Neural progenitor cell (in vitro differentiated cells): ENCODE results near the gene POU6F1. TPM values are rescaled to one million over a fixed set of nuclear protein-coding genes. Genes with fewer than 3 reads are reported as not detected.

Source experiments
- DNase-seq: peaks from one replicate; pipeline ENCODE4 v3.0.0-alpha.2; 2016; ENCODE audit warnings: low spot score
- H2AFZ ChIP-seq: fragments of 200-600 bp; sonication (generic); replicated peaks from 2 replicates; pipeline ENCODE4 v1.6.1; 2016; ENCODE audit warnings: antibody characterized with exemption
- H3F3A ChIP-seq: fragments of 200-600 bp; sonication (generic); 2 replicates; pipeline ENCODE4 v1.6.1; 2016; ENCODE audit warnings: antibody characterized with exemption, low read depth
- H3K27ac ChIP-seq: fragments of 200-600 bp; sonication (generic); 2 replicates; pipeline ENCODE4 v1.5.1; 2016; ENCODE audit warnings: mild to moderate bottlenecking
- H3K27me3 ChIP-seq: fragments of 200-600 bp; sonication (generic); 2 replicates; pipeline ENCODE4 v1.6.1; 2016; ENCODE audit warnings: mild to moderate bottlenecking, moderate library complexity
- H3K36me3 ChIP-seq: fragments of 200-600 bp; sonication (generic); 2 replicates; pipeline ENCODE4 v1.5.1; 2016
- H3K4me1 ChIP-seq: fragments of 200-600 bp; sonication (generic); 2 replicates; pipeline ENCODE4 v1.6.1; 2016; ENCODE audit warnings: mixed run types
- H3K4me2 ChIP-seq: fragments of 200-600 bp; sonication (generic); 2 replicates; pipeline ENCODE4 v1.6.1; 2016
- H3K4me3 ChIP-seq: fragments of 200-600 bp; sonication (generic); 2 replicates; pipeline ENCODE4 v1.5.1; 2016
- H3K79me2 ChIP-seq: fragments of 200-600 bp; sonication (generic); 2 replicates; pipeline ENCODE4 v1.6.1; 2016; ENCODE audit warnings: low read depth
- H3K9ac ChIP-seq: fragments of 200-600 bp; sonication (generic); 2 replicates; pipeline ENCODE4 v1.6.1; 2016
- H3K9me3 ChIP-seq: fragments of 200-600 bp; sonication (generic); 2 replicates; pipeline ENCODE4 v1.5.1; 2016; ENCODE audit warnings: low read depth
- H4K20me1 ChIP-seq: fragments of 200-600 bp; sonication (generic); 2 replicates; pipeline ENCODE4 v1.6.1; 2016; ENCODE audit warnings: low read depth
- H3K27ac Mint-ChIP-seq: 3 replicates; pipeline ENCODE4 v1.8.0; 2021; ENCODE audit warnings: mixed read lengths
- H3K27me3 Mint-ChIP-seq: 2 replicates; pipeline ENCODE4 v1.8.0; 2022; ENCODE audit warnings: low read depth, mild to moderate bottlenecking, inconsistent platforms, moderate library complexity, mixed read lengths; ENCODE audit not compliant: insufficient read depth
- H3K36me3 Mint-ChIP-seq: 3 replicates; pipeline ENCODE4 v1.8.0; 2021; ENCODE audit warnings: mixed read lengths
- H3K4me1 Mint-ChIP-seq: 3 replicates; pipeline ENCODE4 v1.8.0; 2021; ENCODE audit warnings: mixed read lengths
- H3K4me3 Mint-ChIP-seq: 3 replicates; pipeline ENCODE4 v1.8.0; 2021; ENCODE audit warnings: mild to moderate bottlenecking, moderate library complexity, mixed read lengths
- H3K9me3 Mint-ChIP-seq: 3 replicates; pipeline ENCODE4 v1.8.0; 2020; ENCODE audit warnings: mixed read lengths
- CTCF ChIP-seq: fragments of 200-600 bp; sonication (generic); IDR thresholded peaks from 2 replicates; pipeline ENCODE4 v1.5.1; 2017; ENCODE audit warnings: antibody characterized with exemption, mild to moderate bottlenecking
- EZH2 ChIP-seq: fragments of 200-600 bp; sonication (generic); IDR thresholded peaks from 2 replicates; pipeline ENCODE4 v1.6.1; 2017; ENCODE audit warnings: antibody characterized with exemption, mild to moderate bottlenecking, moderate library complexity
- EZH2phosphoT487 ChIP-seq: fragments of 200-600 bp; sonication (generic); IDR thresholded peaks from 2 replicates; pipeline ENCODE4 v1.6.1; 2017; ENCODE audit warnings: antibody characterized with exemption
- total RNA-seq: library from RNA; depleted of rRNA; stranded (reverse); fragments of >200 nt; gene quantifications from 2 replicates; pipeline ENCODE4 v1.2.3, GENCODE V29; 2015; ENCODE audit warnings: low replicate concordance

POU6F1 gene
- total RNA-seq, 1 donor from 2014 or later = 1.6 TPM

- Histone ChIP-seq H4K20me1 (no peaks in the 10 kb centered on the region), H3K36me3 (peaks cover 4% of the 10 kb centered on the region), H3F3A (peaks cover 17% of the 10 kb centered on the region), H3K4me2 (no peak overlapping the region), H2AFZ (no peak overlapping the region), H3K79me2 (peaks cover 12% of the 10 kb centered on the region), H3K27me3 (no peaks in the 10 kb centered on the region), H3K4me3 (no peak overlapping the region), H3K27ac (no peak overlapping the region), H3K9me3 (no peaks in the 10 kb centered on the region), H3K4me1 (peaks cover 7% of the 10 kb centered on the region), H3K9ac (no peak overlapping the region)
- no peak for DNase-seq
- Mint-ChIP-seq H3K36me3 (peaks cover 17% of the 10 kb centered on the region), H3K4me3 (no peak overlapping the region), H3K27me3 (no peaks in the 10 kb centered on the region), H3K4me1 (peaks cover 20% of the 10 kb centered on the region), H3K9me3 (no peaks in the 10 kb centered on the region), H3K27ac (no peak overlapping the region)
- no peak for TF ChIP-seq EZH2phosphoT487
- TF ChIP-seq EZH2 = no peak
- TF ChIP-seq CTCF = no peak
These were observed 24.3 kb upstream of the POU6F1 start for GRCh38 chr12:51242120-51242519.

- H3K27me3 ChIP-seq = no peaks in the 10 kb centered on the region
- no peaks in the 10 kb centered on the region for H4K20me1 ChIP-seq
- H3K9ac ChIP-seq = no peak overlapping the region
- Mint-ChIP-seq H3K9me3 (no peaks in the 10 kb centered on the region), H3K36me3 (peaks cover 17% of the 10 kb centered on the region), H3K27me3 (no peaks in the 10 kb centered on the region), H3K4me3 (peak overlapping the region; percentile 96), H3K27ac (no peak overlapping the region), H3K4me1 (peaks cover 17% of the 10 kb centered on the region)
- H3K36me3 ChIP-seq = peaks cover 4% of the 10 kb centered on the region
- no peak overlapping the region for H3K4me2 ChIP-seq
- no peak for DNase-seq
- H3F3A ChIP-seq = peaks cover 20% of the 10 kb centered on the region
- H3K4me1 ChIP-seq = peaks cover 3% of the 10 kb centered on the region
- H3K4me3 ChIP-seq = no peak overlapping the region
- no peak overlapping the region for H2AFZ ChIP-seq
- H3K79me2 ChIP-seq = peaks cover 12% of the 10 kb centered on the region
- no peak for TF ChIP-seq CTCF
- TF ChIP-seq EZH2 = no peak
- no peak for TF ChIP-seq EZH2phosphoT487
- no peak overlapping the region for H3K27ac ChIP-seq
- no peaks in the 10 kb centered on the region for H3K9me3 ChIP-seq
These were observed 23.1 kb upstream of the POU6F1 start for GRCh38 chr12:51240971-51241370.

GRCh38 chr12:51238510-51239334 lies 20.9 kb upstream of the POU6F1 start, which contains the start of gene DAZAP2:
Gene DAZAP2, plus strand, starts transcription at chr12:51238826. Its CDS starts 82 bp downstream, at chr12:51238908.
- peaks cover 14% of the 10 kb centered on the region for H3K4me1 Mint-ChIP-seq
- H3F3A ChIP-seq = peaks cover 20% of the 10 kb centered on the region
- peak within 1 kb of the TSS; percentile 97 for H3K4me3 ChIP-seq
- TF ChIP-seq CTCF (peak; percentile 15), EZH2 (no peak)
- peaks cover 4% of the 10 kb centered on the region for H3K36me3 ChIP-seq
- no peaks in the 10 kb centered on the region for H3K9me3 ChIP-seq
- peaks cover 3% of the 10 kb centered on the region for H3K4me1 ChIP-seq
- no peaks in the 10 kb centered on the region for H3K27me3 Mint-ChIP-seq
- H3K9me3 Mint-ChIP-seq = no peaks in the 10 kb centered on the region
- no peaks in the 10 kb centered on the region for H4K20me1 ChIP-seq
- H3K79me2 ChIP-seq = peaks cover 12% of the 10 kb centered on the region
- peak within 1 kb of the TSS; percentile 92 for H3K27ac Mint-ChIP-seq
- H2AFZ ChIP-seq = peak within 1 kb of the TSS; percentile 94
- peak within 1 kb of the TSS; percentile 96 for H3K4me3 Mint-ChIP-seq
- H3K4me2 ChIP-seq = peak within 1 kb of the TSS; percentile 79
- H3K27ac ChIP-seq = peak within 1 kb of the TSS; percentile 97
- peaks cover 14% of the 10 kb centered on the region for H3K36me3 Mint-ChIP-seq
- DNase-seq = peak; percentile 97
- peak within 1 kb of the TSS; percentile 94 for H3K9ac ChIP-seq
- H3K27me3 ChIP-seq = no peaks in the 10 kb centered on the region
